Activated CD8-positive, alpha-beta T cell treated with anti-CD3 and anti-CD28 coated beads, Interleukin-2, amount 10 ng/mL, durations not matched to agents 7 days and 5 days (primary cell): ENCODE measurements around the gene VAMP3. TPM values are rescaled to one million over a fixed set of nuclear protein-coding genes. Genes with fewer than 3 reads are reported as not detected.

Experiments
- ATAC-seq: fragments of 150-1000 bp; cut with Tn5 transposase; one replicate; pipeline ENCODE4 v1.10.0; 2021; ENCODE audit warnings: moderate library complexity
- CTCF ChIA-PET: fragments of 350-600 bp; sonication (Branson Sonifier 250); formaldehyde crosslinking; loops from one replicate; lab custom pipeline; 2021; ENCODE audit warnings: antibody characterized with exemption; lab: Charles Lee
- POLR2A ChIA-PET: fragments of 350-600 bp; sonication (Branson Sonifier 250); formaldehyde crosslinking; loops from one replicate; lab custom pipeline; 2021; ENCODE audit warnings: antibody characterized with exemption; lab: Charles Lee
- DNase-seq: peaks from one replicate; pipeline ENCODE4 v3.0.0-alpha.2; 2020
- H3K27ac Mint-ChIP-seq: one replicate; pipeline ENCODE4 v1.8.0; 2021; ENCODE audit warnings: mild to moderate bottlenecking, mixed read lengths
- H3K27me3 Mint-ChIP-seq: one replicate; pipeline ENCODE4 v1.8.0; 2021; ENCODE audit warnings: low read depth, mixed read lengths
- H3K36me3 Mint-ChIP-seq: one replicate; pipeline ENCODE4 v1.8.0; 2021; ENCODE audit warnings: low read depth, mixed read lengths
- H3K4me1 Mint-ChIP-seq: one replicate; pipeline ENCODE4 v1.8.0; 2021; ENCODE audit warnings: low read depth, mixed read lengths
- H3K4me3 Mint-ChIP-seq: one replicate; pipeline ENCODE4 v1.8.0; 2021; ENCODE audit warnings: mild to moderate bottlenecking, mixed read lengths
- H3K9me3 Mint-ChIP-seq: one replicate; pipeline ENCODE4 v1.8.0; 2022; ENCODE audit warnings: mixed read lengths; ENCODE audit not compliant: insufficient read depth
- total RNA-seq, 2 experiments: library from RNA; stranded (reverse); gene quantifications; one replicate each; pipeline ENCODE4 v1.2.3, GENCODE V29; 2021

The VAMP3 gene, protein sequence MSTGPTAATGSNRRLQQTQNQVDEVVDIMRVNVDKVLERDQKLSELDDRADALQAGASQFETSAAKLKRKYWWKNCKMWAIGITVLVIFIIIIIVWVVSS
- total RNA-seq, result 10 to 100 TPM; 32.0 to 33.7 TPM

DNA sequence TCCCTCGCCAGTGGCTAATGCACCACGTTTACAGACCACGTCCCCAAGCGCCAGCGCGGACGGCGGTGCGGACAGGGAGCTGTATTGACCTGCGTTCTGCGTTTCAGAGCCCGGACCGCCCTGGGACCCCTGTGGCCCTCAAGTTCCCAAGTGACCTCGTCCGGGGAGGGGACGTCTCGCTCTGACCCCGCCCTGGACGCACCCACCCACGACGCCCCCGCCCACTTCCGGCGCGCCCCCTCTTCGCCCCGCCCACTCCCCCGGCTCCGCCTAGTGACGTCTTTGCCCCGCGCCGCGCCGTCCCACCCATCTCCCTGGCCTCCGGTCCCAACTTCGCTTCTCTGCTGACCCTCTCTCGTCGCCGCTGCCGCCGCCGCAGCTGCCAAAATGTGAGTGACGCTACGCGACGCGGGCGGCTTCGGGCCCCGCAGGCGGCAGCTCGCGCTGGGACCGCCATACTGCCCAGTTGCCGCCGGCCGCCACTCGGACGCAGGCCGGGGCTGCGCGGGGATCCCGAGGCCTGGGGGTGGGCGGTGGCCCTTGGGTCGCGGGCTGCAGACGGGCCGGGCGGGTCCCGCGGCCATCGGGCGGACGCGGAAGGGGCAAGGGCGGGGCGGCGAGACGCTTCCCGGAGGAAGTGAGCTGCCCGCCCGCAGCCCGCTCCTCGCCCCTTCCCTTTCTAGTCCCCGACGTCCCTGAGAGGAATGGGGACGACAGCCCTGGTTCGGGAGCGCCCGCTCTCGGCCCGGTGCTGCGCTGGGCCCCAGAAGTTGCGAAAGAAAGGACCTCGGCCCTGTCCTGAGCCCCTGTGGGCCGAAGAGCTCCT, at the start of gene VAMP3:
VAMP3 (plus strand) TSS at position 300 of the 826 bp plus-strand sequence; CDS start at position 388, 88 bp downstream.
- Mint-ChIP-seq H3K9me3 (no peaks in the 10 kb centered on the region), H3K27me3 (peaks cover 25% of the 10 kb centered on the region), H3K4me1 (peaks cover 29% of the 10 kb centered on the region), H3K36me3 (peaks cover 22% of the 10 kb centered on the region), H3K27ac (peak within 1 kb of the TSS; percentile 84), H3K4me3 (peak within 1 kb of the TSS; percentile 83)
- peak; percentile 94 for ATAC-seq
- DNase-seq, result peak; percentile 89
- CTCF ChIA-PET, result interaction anchor here (0.9 to 1.3 kb wide), 3 partner anchors 10 to 44 kb away, joined by 3 to 5 read pairs (median 3); no protein-coding TSS in a partner anchor
- POLR2A ChIA-PET, result interaction anchor here (0.5 to 1.5 kb wide), 4 partner anchors 9 to 149 kb away, joined by 3 to 7 read pairs (median 4); no protein-coding TSS in a partner anchor

DNA sequence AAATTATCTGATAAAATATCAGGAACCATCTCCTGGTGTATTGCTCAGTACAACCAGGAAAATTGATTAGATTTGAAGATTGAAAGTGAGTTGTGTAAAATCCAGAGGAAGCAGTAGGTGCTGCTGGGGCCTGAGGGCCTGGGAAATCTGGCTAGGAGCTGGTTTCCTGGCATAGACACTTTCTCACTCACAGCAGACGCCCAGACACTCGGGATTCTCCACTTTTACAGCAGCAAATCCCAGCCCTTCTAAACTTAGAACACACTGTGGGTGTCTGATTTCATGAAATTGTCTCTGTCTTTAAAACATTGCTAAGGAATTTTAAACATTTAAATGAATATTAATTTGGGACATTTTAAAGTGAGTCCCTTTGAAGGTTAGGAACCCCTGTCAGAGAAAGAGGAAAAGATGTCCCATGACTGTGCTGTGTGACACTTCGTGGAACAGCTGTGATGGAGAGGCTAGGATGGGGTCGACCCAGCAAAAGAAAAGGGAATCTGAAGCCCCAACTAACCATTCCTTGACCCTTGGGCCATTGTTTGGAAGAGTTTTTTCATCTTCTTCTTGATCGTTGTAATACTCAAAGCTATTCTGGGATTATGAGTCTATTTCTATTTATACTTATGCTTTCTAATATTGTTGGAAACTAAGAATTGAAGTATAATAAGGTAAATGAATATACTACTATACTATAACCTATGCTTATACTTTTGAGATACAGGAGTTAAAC, 49.0 kb upstream of the VAMP3 start:
- POLR2A ChIA-PET, result no interaction called here
- H3K36me3 Mint-ChIP-seq, result no peaks in the 10 kb centered on the region

DNA sequence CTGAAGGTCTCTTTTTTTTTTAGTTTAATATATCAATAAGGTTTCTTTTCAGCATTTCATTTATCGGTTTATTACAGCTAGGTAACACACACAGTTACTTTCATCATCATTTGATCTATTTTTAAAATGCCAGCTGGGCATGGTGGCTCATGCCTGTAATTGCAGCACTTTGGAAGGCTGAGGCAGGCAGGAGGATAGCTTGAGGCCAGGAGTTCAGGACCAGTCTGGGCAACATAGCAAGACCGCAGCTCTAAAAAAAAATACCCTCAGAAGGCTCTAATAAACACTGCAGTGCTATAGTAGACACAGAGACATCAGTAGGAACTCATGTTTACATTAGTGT, 48.5 kb upstream of the VAMP3 start:
- POLR2A ChIA-PET, result no interaction called here
- Mint-ChIP-seq H3K4me3 (no peak overlapping the region), H3K27me3 (peaks cover 13% of the 10 kb centered on the region), H3K9me3 (no peaks in the 10 kb centered on the region), H3K4me1 (peaks cover 5% of the 10 kb centered on the region), H3K27ac (no peak overlapping the region), H3K36me3 (no peaks in the 10 kb centered on the region)
- CTCF ChIA-PET, result interaction anchor here (1.6 to 2.0 kb wide), 2 partner anchors 30 to 54 kb away, joined by 3 to 9 read pairs; no protein-coding TSS in a partner anchor
- DNase-seq, result no peak
- ATAC-seq, result no peak

More for the DNA sequence above, 49.0 kb upstream of the VAMP3 start:
- ATAC-seq, result no peak
- Mint-ChIP-seq H3K27ac (no peak overlapping the region), H3K4me3 (no peak overlapping the region), H3K4me1 (peaks cover 5% of the 10 kb centered on the region), H3K27me3 (peaks cover 13% of the 10 kb centered on the region), H3K9me3 (no peaks in the 10 kb centered on the region)
- DNase-seq, result no peak
- CTCF ChIA-PET, result interaction anchor here (1.6 to 2.0 kb wide), 2 partner anchors 31 to 53 kb away, joined by 3 to 9 read pairs; no protein-coding TSS in a partner anchor

DNA sequence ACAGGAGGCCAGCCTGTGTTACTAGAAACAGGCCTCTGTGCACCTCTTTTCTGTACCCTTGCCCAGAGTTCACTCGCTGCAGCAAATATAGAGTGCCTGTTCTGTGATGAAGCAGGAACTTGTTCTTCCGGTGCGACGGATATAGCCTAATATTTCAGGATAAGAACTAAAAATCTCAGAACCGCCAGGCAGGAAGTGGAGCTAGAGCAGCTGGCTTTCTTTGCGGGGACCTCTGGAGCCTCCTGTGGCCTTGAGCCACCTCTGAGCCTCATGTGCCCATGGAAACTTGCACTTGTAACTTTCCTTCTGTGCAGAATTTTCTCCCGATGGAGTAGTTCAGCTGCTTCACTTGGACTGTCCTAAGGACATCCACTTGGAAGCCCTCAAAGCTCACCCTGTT, 44.5 kb upstream of the VAMP3 start:
- CTCF ChIA-PET, result interaction anchor here (1.2 to 1.8 kb wide), 3 partner anchors 26 to 58 kb away, joined by 5 to 10 read pairs (median 6); no protein-coding TSS in a partner anchor
- ATAC-seq (no peak), DNase-seq (no peak)
- Mint-ChIP-seq H3K4me1 (peaks cover 5% of the 10 kb centered on the region), H3K36me3 (no peaks in the 10 kb centered on the region), H3K27me3 (peaks cover 11% of the 10 kb centered on the region), H3K4me3 (no peak overlapping the region), H3K9me3 (no peaks in the 10 kb centered on the region), H3K27ac (no peak overlapping the region)
- POLR2A ChIA-PET, result no interaction called here

DNA sequence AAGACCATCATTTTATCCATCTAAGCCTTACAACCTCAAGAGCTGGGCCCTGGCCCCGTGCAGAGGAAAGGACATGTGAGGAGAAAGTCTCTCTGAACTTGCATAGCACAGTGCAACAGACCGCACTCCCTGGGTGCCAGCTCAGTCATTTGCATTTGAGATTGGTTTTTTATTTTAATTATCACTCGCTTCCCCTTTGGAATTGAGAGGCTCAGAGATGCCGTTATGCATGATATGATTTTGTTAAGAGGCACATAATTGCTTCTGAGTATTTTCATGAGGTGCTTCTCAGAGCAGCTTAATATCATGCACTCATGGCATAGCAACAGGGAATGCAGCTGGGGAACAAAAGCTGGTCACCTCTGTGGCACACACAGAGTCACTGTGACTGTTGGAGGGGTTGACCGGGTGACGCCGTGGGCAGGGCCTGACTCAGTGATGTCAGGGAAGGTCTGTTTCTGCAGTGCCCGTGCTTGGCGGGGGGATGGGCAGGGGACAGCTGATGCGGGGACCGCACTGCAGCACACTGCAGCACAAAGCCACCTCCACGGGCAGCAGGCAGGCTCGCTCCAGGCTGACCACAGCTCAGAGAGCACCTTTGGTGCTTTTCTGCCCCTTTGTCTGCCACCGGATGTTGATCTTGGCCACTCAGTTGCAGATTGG, 43.2 kb upstream of the VAMP3 start:
- H3K9me3 Mint-ChIP-seq, result no peaks in the 10 kb centered on the region
- H3K4me3 Mint-ChIP-seq, result no peak overlapping the region
- POLR2A ChIA-PET, result no interaction called here
- H3K27ac Mint-ChIP-seq, result no peak overlapping the region
- H3K4me1 Mint-ChIP-seq, result peaks cover 5% of the 10 kb centered on the region
- CTCF ChIA-PET, result interaction anchor here (1.2 to 1.7 kb wide), 3 partner anchors 24 to 60 kb away, joined by 5 to 6 read pairs (median 5); no protein-coding TSS in a partner anchor
- H3K27me3 Mint-ChIP-seq, result peaks cover 11% of the 10 kb centered on the region
- no peak for ATAC-seq
- no peaks in the 10 kb centered on the region for H3K36me3 Mint-ChIP-seq
- no peak for DNase-seq

DNA sequence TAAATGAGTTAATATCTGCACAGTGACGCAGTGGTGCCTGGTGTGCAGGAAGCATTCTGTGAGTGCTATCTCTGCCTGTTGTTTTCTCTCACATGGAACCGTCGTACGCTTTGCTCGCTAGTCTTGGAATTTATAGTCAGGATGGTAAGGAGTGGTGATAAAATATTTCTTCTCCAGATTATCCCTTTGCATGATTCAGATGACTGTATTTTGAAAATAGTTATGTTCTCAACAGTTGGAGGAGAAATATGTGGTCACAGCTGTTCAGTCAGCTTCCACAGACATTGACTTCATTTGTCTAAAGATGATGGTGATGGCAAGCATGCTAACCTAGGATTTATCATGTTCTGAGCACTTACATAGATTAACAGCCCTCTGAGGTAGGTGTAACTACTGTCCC, 41.3 kb upstream of the VAMP3 start:
- Mint-ChIP-seq H3K27me3 (peaks cover 8% of the 10 kb centered on the region), H3K9me3 (no peaks in the 10 kb centered on the region), H3K4me1 (peaks cover 5% of the 10 kb centered on the region), H3K4me3 (no peak overlapping the region), H3K27ac (no peak overlapping the region), H3K36me3 (no peaks in the 10 kb centered on the region)
- ChIA-PET CTCF (interaction anchor here (0.6 kb wide), 1 partner anchor 90 kb away, joined by 5 read pairs; no protein-coding TSS in a partner anchor), POLR2A (no interaction called here)
- DNase-seq (no peak), ATAC-seq (no peak)

DNA sequence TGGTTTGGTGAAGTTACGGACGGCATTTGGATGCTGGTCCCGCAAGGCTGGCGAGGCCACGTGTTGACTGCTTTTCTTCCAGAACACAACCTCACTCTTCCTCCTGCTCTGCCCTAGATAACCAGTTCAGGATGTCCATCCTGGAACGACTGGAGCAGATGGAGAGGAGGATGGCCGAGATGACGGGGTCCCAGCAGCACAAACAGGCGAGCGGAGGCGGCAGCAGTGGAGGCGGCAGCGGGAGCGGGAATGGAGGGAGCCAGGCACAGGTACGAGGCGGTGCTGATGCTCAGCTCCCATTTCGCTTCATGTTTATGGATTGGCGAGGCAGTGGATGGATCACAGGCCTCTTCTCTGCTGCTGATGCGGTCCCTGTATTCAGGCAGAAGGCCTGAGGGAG, 38.8 kb upstream of the VAMP3 start:
- no peak for DNase-seq
- Mint-ChIP-seq H3K4me3 (no peak overlapping the region), H3K4me1 (no peaks in the 10 kb centered on the region), H3K9me3 (no peaks in the 10 kb centered on the region), H3K27me3 (peaks cover 5% of the 10 kb centered on the region), H3K27ac (no peak overlapping the region), H3K36me3 (no peaks in the 10 kb centered on the region)
- POLR2A ChIA-PET, result no interaction called here
- ATAC-seq, result no peak
- CTCF ChIA-PET, result no interaction called here

DNA sequence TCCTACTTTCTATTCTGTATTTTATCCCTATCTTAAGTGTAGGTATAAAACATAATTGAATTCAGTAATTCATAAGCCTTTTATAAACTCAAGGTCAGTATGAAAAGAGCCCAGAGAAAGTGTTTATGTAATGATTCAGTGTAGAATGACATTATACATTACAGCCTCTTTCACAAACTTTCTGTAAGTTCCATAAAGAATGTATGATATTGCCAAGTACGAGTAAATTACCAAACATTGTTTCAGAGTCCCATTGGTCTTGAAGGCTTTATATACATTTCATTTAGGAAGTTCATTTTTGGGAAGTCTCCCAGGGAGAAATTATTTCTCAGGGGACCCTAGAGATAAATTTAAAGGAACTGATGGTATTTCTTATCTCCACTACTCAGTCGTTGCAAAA, 37.8 kb upstream of the VAMP3 start:
- DNase-seq (no peak), ATAC-seq (no peak)
- Mint-ChIP-seq H3K27me3 (peaks cover 5% of the 10 kb centered on the region), H3K9me3 (no peaks in the 10 kb centered on the region), H3K4me1 (no peaks in the 10 kb centered on the region), H3K27ac (no peak overlapping the region), H3K36me3 (no peaks in the 10 kb centered on the region), H3K4me3 (no peak overlapping the region)
- ChIA-PET CTCF (no interaction called here), POLR2A (no interaction called here)

DNA sequence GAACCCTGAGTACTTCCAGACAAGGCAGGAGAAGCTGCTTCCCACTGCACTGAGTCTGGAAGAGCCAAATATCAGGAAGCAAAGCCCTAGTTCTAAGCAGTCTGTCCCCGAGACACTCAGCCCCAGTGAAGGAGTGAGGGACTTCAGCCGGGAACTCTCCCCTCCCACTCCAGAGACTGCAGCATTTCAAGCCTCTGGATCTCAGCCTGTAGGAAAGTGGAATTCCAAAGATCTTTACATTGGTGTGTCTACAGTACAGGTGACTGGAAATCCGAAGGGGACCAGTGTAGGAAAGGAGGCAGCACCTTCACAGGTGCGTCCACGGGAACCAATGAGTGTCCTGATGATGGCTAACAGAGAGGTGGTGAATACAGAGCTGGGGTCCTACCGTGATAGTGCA, 33.1 kb upstream of the VAMP3 start:
- H3K4me3 Mint-ChIP-seq, result no peak overlapping the region
- ChIA-PET POLR2A (no interaction called here), CTCF (interaction anchor here (1.1 to 3.3 kb wide), 2 partner anchors 15 to 17 kb away, joined by 3 to 14 read pairs; no protein-coding TSS in a partner anchor)
- H3K9me3 Mint-ChIP-seq, result no peaks in the 10 kb centered on the region
- no peaks in the 10 kb centered on the region for H3K27me3 Mint-ChIP-seq
- H3K27ac Mint-ChIP-seq, result no peak overlapping the region
- peaks cover 3% of the 10 kb centered on the region for H3K4me1 Mint-ChIP-seq
- no peaks in the 10 kb centered on the region for H3K36me3 Mint-ChIP-seq
- DNase-seq, result no peak
- ATAC-seq, result no peak

DNA sequence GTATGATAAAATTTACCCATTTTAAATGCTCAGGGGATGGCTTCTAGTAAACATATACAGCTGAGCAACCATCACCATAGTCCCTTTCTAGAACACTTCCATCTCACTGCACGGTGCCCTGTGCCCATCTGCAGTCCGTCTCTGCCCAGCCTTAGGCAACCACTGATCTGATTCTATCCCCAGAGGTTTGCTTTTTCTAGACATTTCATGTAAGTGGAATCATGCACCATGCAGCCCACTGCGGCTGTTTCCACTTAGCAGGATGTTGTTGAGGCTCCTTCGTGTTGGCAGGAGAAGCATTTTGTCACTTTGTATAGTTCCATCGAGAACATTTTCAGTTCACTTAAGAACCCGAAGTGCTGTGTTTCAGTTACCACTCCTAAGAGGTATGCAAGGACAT, 27.8 kb upstream of the VAMP3 start:
- ATAC-seq (no peak), DNase-seq (peak; percentile 6)
- H3K36me3 Mint-ChIP-seq, result no peaks in the 10 kb centered on the region
- no peak overlapping the region for H3K27ac Mint-ChIP-seq
- no peak overlapping the region for H3K4me3 Mint-ChIP-seq
- POLR2A ChIA-PET, result interaction anchor here (0.8 kb wide), 1 partner anchor 8 kb away, joined by 3 read pairs; no protein-coding TSS in a partner anchor
- CTCF ChIA-PET, result interaction anchor here (3.0 kb wide), 1 partner anchor 10 kb away, joined by 32 read pairs; no protein-coding TSS in a partner anchor
- H3K4me1 Mint-ChIP-seq, result peaks cover 3% of the 10 kb centered on the region
- H3K27me3 Mint-ChIP-seq, result peaks cover 3% of the 10 kb centered on the region
- H3K9me3 Mint-ChIP-seq, result no peaks in the 10 kb centered on the region

DNA sequence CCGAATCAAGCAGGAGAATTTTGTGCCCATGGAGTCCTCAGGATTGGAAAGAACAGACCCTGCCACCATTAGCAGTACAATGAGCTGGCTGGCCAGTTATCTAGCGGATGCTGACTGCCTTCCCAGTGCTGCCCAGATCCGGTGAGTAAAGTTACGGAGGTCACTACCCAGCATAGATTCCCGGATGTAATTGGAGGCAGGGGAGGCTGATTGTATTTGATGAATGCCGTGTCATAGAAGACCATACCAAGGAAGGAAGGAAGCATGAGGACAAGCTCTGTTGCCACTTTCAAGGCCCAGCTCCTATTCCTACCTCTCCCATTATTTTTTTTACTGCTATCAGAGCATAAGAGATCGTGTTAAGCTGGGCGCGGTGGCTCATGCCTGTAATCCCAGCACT, 26.2 kb upstream of the VAMP3 start:
- Mint-ChIP-seq H3K9me3 (no peaks in the 10 kb centered on the region), H3K27me3 (peaks cover 3% of the 10 kb centered on the region), H3K4me3 (no peak overlapping the region), H3K36me3 (no peaks in the 10 kb centered on the region), H3K27ac (no peak overlapping the region), H3K4me1 (peaks cover 3% of the 10 kb centered on the region)
- DNase-seq, result peak; percentile 2
- ATAC-seq, result no peak
- ChIA-PET POLR2A (interaction anchor here (0.6 kb wide), 1 partner anchor 9 kb away, joined by 3 read pairs; no protein-coding TSS in a partner anchor), CTCF (interaction anchor here (1.0 kb wide), 1 partner anchor 78 kb away, joined by 3 read pairs; no protein-coding TSS in a partner anchor)
